ENCODE data around the gene VWF. TPM values are rescaled to one million over a fixed set of nuclear protein-coding genes. Genes with fewer than 3 reads are reported as not detected.
"Not testable (repeated sequence)": the region's sequence is repeated elsewhere in the genome, so short reads cannot be mapped to it uniquely, and the experiment has no call there.

The VWF gene
- total RNA-seq, 1 experiment from 2014 or later, result not detected

DNA sequence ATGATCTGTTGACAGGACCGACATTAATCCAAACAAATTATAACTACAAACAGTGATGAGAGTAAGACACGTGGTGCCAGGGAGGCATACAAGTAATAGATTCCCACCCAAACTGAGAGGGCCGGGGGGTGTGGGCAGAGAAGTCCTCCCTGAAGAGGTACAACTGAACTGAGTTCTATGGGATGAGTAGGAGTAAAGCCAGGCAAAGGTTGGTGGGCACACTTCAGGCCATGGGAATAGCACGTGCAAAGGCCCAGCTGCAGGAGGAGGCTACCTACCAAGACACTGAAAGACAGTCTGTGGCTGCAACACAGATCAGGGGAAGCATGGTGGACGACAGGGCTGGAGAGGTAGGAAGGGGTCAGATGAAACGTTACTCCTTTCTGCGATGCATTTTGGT lies 22.0 kb upstream of the VWF start:
- DNase-seq (ENCODE audit: low read depth), result no peak

- DNase-seq (ENCODE audit: low read depth), result no peak
These were observed 21.1 kb upstream of the VWF start for GRCh38 chr12:6145564-6145963.

- no peak for DNase-seq (ENCODE audit: low read depth)
These were observed 18.8 kb upstream of the VWF start for GRCh38 chr12:6143303-6143675.

DNA sequence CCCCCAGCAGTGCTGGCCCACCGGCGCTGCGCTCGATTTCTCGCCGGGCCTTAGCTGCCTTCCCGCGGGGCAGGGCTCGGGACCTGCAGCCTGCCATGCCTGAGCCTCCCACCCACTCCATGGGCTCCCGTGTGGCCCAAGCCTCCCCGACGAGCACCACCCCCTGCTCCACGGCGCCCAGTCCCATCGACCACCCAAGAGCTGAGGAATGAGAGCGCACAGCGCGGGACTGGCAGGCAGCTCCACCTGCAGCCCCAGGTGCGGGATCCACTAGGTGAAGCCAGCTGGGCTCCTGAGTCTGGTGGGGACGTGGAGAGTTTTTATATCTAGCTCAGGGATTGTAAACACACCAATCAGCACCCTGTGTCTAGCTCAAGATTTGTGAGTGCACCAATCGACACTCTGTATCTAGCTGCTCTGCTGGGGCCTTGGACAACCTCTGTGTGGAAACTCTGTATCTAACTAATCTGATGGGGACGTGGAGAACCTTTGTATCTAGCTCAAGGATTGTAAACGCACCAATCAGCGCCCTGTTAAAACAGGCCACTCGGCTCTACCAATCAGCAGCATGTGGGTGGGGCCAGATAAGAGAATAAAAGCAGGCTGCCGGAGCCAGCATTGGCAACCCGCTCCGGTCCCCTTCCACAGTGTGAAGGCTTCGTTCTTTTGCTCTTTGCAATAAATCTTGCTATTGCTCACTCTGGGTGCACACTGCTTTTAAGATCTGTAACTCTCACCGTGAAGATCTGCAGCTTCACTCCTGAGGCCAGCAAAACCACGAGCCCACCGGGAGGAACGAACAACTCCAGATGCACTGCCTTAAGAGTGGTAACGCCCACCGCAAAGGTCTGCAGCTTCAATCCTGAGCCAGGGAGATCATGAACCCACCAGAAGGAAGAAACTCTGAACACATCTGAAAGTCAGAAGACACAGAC lies 18.2 kb upstream of the VWF start:
- not testable (repeated sequence) for DNase-seq (ENCODE audit: low read depth)

DNA sequence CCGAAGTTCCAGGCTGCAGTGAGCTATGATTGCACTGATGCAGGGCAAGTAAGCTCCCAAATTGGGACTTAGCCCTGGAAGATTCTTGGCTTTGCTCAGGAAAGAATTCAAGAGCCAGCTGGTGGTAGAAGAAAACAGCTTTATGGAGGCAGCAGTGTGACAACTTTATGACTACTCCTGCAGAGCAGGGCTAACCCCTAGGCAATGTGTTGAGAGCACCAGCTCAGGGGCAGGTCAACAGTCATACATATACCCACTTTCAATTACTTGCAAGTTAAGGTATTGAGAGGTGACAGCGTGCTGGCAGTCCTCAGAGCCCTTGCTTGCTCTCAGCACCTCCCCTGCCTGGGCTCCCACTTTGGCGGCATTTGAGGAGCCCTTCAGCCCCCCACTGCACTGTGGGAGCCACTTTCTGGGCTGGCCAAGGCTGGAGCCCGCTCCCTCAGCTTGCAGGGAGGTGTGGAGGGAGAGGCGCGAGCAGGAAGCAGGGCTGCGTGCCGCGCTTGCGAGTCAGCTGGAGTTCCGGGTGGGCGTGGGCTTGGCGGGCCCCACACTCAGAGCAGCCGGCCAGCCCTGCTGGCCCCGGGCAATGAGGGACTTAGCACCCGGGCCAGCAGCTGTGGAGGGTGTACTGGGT lies 17.4 kb upstream of the VWF start:
- not testable (repeated sequence) for DNase-seq (ENCODE audit: low read depth)

DNA sequence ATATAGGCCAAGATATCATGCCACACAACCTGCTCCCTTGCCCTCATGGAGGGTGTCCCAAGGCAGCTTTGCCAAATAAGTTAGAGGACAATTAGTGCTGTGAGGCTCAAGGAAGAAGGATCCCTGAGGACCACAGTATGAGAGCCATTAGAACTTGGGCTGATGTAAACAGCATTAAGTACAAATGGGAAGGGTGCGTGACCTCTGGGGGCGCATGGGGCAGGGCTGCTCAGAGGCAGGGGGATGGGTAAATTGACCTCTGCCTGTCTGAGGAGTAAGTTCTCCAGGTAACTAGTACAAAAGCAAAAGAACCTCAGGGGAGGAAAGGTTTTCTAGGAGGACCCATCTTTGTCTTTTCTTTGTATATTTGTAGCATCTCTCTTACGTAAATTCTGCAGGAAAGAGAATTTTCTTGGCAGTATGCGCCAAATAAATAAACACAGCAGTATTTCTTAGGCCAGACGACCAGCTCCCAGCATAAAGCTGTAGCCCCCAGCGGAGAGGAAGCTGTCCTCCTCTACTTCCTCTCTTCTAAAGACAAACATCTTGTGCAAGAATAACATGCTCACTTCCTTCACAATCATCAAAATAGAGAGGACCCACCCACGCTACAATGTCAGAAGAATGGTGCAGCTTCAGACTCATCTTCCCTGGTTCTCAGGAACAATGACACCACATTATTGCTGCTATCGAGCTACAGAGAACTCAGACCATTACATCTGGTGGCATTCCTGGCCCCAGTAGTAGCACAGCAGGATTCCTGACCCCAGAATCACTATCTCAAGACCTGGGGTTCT lies 16.4 kb upstream of the VWF start:
- DNase-seq (ENCODE audit: low read depth), result no peak

- DNase-seq (ENCODE audit: low read depth), result peak; percentile 11
These were observed 10.6 kb upstream of the VWF start for GRCh38 chr12:6135071-6135470.

GRCh38 chr12:6133642-6134041 lies 9.2 kb upstream of the VWF start:
- no peak for DNase-seq (ENCODE audit: low read depth)

- DNase-seq (ENCODE audit: low read depth), result no peak
These were observed 8.0 kb upstream of the VWF start for GRCh38 chr12:6132496-6132895.

GRCh38 chr12:6125310-6125608 lies 789 bp upstream of the VWF start:
- DNase-seq (ENCODE audit: low read depth), result no peak

GRCh38 chr12:6123258-6123657 lies 1.2 kb downstream of the VWF start:
- DNase-seq (ENCODE audit: low read depth), result no peak

DNA sequence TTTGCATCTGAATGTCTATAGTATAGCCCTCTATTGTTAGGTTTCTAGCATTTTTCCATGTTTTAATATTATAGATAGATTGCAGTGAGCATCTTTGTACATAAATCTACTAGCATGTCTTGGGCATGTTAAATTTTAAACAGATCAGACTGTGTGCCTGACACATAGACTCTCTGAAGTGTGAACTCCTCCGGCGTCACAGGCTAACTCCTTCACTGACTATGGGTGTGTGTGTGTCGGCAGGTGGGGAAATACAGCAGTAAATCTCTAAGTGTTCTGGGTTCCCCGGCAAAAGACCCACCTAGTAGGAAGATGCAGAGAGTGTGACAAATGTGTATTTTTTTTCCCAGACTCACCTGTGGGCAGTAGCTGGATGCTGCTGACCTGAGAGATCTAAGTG lies 2.3 kb downstream of the VWF start:
- DNase-seq (ENCODE audit: low read depth), result no peak

GRCh38 chr12:6120796-6121473 lies 3.5 kb downstream of the VWF start:
- no peak for DNase-seq (ENCODE audit: low read depth)

- DNase-seq (ENCODE audit: low read depth), result no peak
These were observed 5.4 kb downstream of the VWF start for GRCh38 chr12:6118891-6119568.

GRCh38 chr12:6116471-6117021 lies 7.9 kb downstream of the VWF start:
- peak; percentile 56 for DNase-seq (ENCODE audit: low read depth)

- no peak for DNase-seq (ENCODE audit: low read depth)
These were observed 9.1 kb downstream of the VWF start for GRCh38 chr12:6115389-6115788.

DNA sequence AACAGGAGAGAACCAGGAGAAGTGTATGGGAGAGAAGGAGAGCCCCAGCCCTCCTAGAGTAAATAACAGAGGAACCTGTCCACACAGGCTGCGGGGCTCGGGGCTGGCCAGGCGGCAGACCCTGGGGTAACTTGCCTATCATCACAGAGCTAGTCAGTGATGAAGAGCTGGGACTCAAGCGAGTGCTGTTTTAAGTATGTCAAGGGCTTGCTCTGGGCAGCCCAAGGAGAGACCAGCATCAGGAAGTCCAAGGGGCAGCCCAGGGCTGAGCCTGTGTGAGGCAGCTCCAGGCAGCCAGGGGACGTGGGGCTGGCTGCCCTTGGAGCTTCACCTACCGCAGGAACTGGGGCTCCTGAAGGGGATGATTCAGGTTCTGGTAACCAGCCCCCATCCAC lies 10.0 kb downstream of the VWF start:
- DNase-seq (ENCODE audit: low read depth), result no peak

GRCh38 chr12:6113691-6114475 lies 10.6 kb downstream of the VWF start:
- DNase-seq (ENCODE audit: low read depth), result no peak

DNA sequence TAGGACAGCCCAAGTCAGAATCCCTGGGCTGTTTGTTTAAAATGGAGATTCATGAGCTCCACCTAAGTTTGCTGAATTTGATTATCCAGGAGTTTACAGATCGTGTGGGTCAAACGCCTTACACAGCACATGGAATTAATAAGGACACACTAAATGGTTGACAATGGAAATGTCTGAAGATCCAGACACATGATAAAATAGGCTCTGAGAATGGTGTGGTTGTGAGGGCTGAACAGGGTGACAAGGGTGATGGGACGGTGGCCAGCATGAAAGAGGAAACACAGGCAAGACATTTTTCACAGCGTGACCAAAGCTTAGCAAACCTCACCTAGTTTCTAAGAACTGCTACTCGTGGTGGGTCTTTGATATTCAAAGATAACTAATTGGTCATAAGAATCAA lies 12.5 kb downstream of the VWF start:
- DNase-seq (ENCODE audit: low read depth), result no peak

- DNase-seq (ENCODE audit: low read depth), result no peak
These were observed 14.5 kb downstream of the VWF start for GRCh38 chr12:6110006-6110405.
